Caco-2 (cell line): Measurements from ENCODE around the gene PXT1. TPM values are rescaled to one million over a fixed set of nuclear protein-coding genes. Genes with fewer than 3 reads are reported as not detected.

Source experiments
- BruUV-seq: library from RNA; stranded (reverse); fragments of 400-500 nt; replicated peaks from 2 replicates; lab custom pipeline; 2021; lab: Mats Ljungman, UMichigan
- CTCF ChIA-PET: fragments of 300-600 bp; sonication (Branson Sonifier 250); formaldehyde crosslinking; loops from one replicate; lab custom pipeline; 2022; ENCODE audit warnings: antibody characterized with exemption; lab: Charles Lee
- POLR2A ChIA-PET: fragments of 300-600 bp; sonication (Branson Sonifier 250); formaldehyde crosslinking; loops from one replicate; lab custom pipeline; 2022; ENCODE audit warnings: antibody characterized with exemption; lab: Charles Lee
- DNase-seq, 2 experiments: peaks; one replicate each; pipeline versions ENCODE4 v3.0.0 to v3.0.0-alpha.2; 2020 to 2022
- H3K27me3 ChIP-seq: replicated peaks from 2 replicates; pipeline ENCODE4 v1.6.0; 2011; ENCODE audit warnings: low read length; ENCODE audit not compliant: control insufficient read depth, insufficient read depth
- H3K36me3 ChIP-seq: 2 replicates; pipeline ENCODE4 v1.5.1; 2011; ENCODE audit warnings: low read length; ENCODE audit not compliant: control insufficient read depth, insufficient read depth
- H3K4me1 ChIP-seq: fragments of 250-450 bp; sonication (Bioruptor Pico); 2 replicates; pipeline ENCODE4 v1.5.1; 2020; ENCODE audit warnings: mild to moderate bottlenecking
- H3K4me3 ChIP-seq: 2 replicates; pipeline ENCODE4 v1.5.1; 2011; ENCODE audit warnings: low read depth, mild to moderate bottlenecking, control low read depth, low read length
- H3K9me3 ChIP-seq: fragments of 250-450 bp; sonication (Bioruptor Pico); 2 replicates; pipeline ENCODE4 v1.5.1; 2020; ENCODE audit warnings: mild to moderate bottlenecking, moderate library complexity
- H3K27ac Mint-ChIP-seq: one replicate; pipeline ENCODE4 v1.8.0; 2022; ENCODE audit warnings: mixed read lengths; ENCODE audit not compliant: unreplicated experiment
- H3K27me3 Mint-ChIP-seq: one replicate; pipeline ENCODE4 v1.8.0; 2022; ENCODE audit warnings: mixed read lengths; ENCODE audit not compliant: insufficient read depth, unreplicated experiment
- H3K36me3 Mint-ChIP-seq: one replicate; pipeline ENCODE4 v1.8.0; 2022; ENCODE audit warnings: mild to moderate bottlenecking, mixed read lengths; ENCODE audit not compliant: insufficient read depth, unreplicated experiment
- H3K4me1 Mint-ChIP-seq: one replicate; pipeline ENCODE4 v1.8.0; 2022; ENCODE audit warnings: low read depth, mixed read lengths; ENCODE audit not compliant: unreplicated experiment
- H3K4me3 Mint-ChIP-seq: one replicate; pipeline ENCODE4 v1.8.0; 2022; ENCODE audit warnings: mild to moderate bottlenecking, moderate library complexity, mixed read lengths; ENCODE audit not compliant: unreplicated experiment
- H3K9me3 Mint-ChIP-seq: one replicate; pipeline ENCODE4 v1.8.0; 2022; ENCODE audit warnings: mixed read lengths; ENCODE audit not compliant: unreplicated experiment
- intact Hi-C: fragments of 100-400 bp; cut with micrococcal nuclease; formaldehyde crosslinking; loops from one replicate; pipeline ENCODE4 v1.10.0; 2022; ENCODE audit not compliant: unreplicated experiment
- total RNA-seq: library from RNA; stranded (reverse); gene quantifications from 2 replicates; pipeline ENCODE4 v1.2.3, GENCODE V29; 2022
- TF ChIP-seq, protein P1 (sequence below), 2 experiments: fragments of 200-600 bp in 1 of 2; IDR thresholded peaks; 1 replicate in 1 of 2; 2 replicates in 1 of 2; pipeline versions ENCODE4 v1.5.1 to v1.8.0; 2011 to 2022; ENCODE audit warnings: antibody characterized with exemption in 1 of 2, control low read depth in 1 of 2, inconsistent platforms in 1 of 2, low read depth in 1 of 2, low read length in 1 of 2, mild to moderate bottlenecking in 1 of 2, moderate library complexity in 1 of 2; ENCODE audit not compliant: insufficient read depth in 1 of 2, severe bottlenecking in 1 of 2, unreplicated experiment in 1 of 2

Gene PXT1
- total RNA-seq, 1 experiment from 2014 or later, result not detected

DNA sequence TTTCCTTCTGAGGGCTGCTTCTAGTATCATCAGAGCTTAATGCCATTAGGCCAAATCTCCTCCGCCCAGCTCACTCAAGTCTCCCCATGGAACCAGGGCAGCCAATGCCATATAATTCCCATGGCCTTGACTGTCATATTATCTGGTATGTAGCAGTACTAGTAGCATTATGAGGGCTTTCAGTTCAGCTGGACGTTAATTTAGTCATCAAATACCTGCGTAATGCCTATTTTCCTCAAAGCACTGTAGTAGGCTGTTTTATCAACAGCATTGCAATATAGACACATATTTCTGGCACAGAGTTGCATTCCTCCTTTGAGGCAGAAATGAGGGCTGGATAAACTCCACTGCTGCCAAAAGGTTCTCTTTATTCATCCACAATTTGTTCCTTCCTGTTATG lies 1.8 kb upstream of the PXT1 start:
- Histone ChIP-seq H3K4me1 (peaks cover 32% of the 10 kb centered on the region), H3K27me3 (no peaks in the 10 kb centered on the region), H3K9me3 (no peaks in the 10 kb centered on the region), H3K36me3 (0 out of 2 replicates have a peak, but pooled peaks cover 1% of the 10 kb centered on the region), H3K4me3 (peak overlapping the region; percentile 0; the same call in 1 of the 2 replicates)
- peak overlapping the region; percentile 86 for H3K4me3 Mint-ChIP-seq
- TF ChIP-seq, protein P1, sequence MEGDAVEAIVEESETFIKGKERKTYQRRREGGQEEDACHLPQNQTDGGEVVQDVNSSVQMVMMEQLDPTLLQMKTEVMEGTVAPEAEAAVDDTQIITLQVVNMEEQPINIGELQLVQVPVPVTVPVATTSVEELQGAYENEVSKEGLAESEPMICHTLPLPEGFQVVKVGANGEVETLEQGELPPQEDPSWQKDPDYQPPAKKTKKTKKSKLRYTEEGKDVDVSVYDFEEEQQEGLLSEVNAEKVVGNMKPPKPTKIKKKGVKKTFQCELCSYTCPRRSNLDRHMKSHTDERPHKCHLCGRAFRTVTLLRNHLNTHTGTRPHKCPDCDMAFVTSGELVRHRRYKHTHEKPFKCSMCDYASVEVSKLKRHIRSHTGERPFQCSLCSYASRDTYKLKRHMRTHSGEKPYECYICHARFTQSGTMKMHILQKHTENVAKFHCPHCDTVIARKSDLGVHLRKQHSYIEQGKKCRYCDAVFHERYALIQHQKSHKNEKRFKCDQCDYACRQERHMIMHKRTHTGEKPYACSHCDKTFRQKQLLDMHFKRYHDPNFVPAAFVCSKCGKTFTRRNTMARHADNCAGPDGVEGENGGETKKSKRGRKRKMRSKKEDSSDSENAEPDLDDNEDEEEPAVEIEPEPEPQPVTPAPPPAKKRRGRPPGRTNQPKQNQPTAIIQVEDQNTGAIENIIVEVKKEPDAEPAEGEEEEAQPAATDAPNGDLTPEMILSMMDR (IDR thresholded peaks at IDR 0.05; ENCODE audit: insufficient read depth in 1 of 2, low read depth in 1 of 2, low read length in 1 of 2, severe bottlenecking in 1 of 2, unreplicated experiment in 1 of 2), result no peak
- no peaks in the 10 kb centered on the region for H3K27me3 Mint-ChIP-seq
- H3K9me3 Mint-ChIP-seq, result no peaks in the 10 kb centered on the region
- H3K27ac Mint-ChIP-seq, result peak overlapping the region; percentile 90
- peaks cover 9% of the 10 kb centered on the region for H3K36me3 Mint-ChIP-seq
- no peak for DNase-seq
- intact Hi-C loops, result loop anchor here (5.0 kb wide), 1 partner anchor 148 kb away; the partner anchor contains the start of gene SRSF3
- CTCF ChIA-PET, result interaction anchor here (0.7 to 1.6 kb wide), 3 partner anchors 21 to 23 kb away, joined by 4 to 6 read pairs (median 4); no protein-coding TSS in a partner anchor
- no TSS peak for BruUV-seq
- H3K4me1 Mint-ChIP-seq, result peaks cover 8% of the 10 kb centered on the region
- POLR2A ChIA-PET, result no interaction called here

DNA sequence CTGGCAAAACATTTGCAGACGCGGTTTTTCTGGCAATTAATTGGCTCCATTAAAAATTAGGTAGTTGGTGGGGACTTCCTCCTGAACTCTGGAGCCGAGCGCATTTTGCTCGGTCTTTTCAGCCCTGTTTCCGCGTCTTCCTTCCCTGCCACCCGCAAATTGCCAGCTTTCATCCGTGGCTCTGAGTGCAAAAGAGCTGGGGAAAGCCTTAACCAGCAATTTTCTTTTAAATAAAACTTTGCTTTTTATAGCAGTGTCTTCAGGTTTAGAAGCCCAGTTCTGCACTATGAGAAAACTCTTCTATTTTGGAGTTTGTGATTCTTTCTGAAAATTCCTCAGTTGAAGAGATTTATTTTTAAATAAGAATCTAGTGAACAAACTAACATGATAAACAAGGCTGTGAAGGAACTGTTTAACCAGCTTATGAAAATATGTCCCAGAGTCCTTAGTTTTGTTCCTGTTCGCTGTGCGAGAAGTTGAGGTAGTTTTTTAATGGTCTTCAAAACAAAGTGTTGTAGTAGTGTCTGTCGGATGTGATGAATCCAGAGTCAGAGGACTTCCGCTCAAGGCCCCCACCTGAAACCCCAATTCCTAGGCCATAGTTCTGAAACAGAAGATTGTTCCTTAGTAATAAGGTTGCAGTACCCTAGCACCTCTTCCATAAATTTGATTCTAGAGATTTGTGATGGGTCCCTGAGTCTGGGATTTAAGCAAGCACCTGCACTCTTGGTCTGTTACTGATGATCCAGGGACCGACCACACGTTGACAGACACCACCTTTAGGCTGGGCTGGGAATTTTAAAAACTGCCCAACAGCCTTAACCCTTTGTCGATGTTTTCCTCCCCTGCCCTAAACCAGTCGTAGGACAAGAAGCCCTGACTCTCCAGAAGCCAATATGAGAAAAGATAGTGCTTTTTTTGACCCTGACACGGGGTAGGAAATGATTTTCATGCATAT lies 1.1 kb upstream of the PXT1 start:
- Histone ChIP-seq H3K27me3 (no peaks in the 10 kb centered on the region), H3K4me3 (peak overlapping the region; percentile 82), H3K36me3 (0 out of 2 replicates have a peak, but pooled peaks cover 1% of the 10 kb centered on the region), H3K4me1 (peaks cover 32% of the 10 kb centered on the region), H3K9me3 (no peaks in the 10 kb centered on the region)
- Mint-ChIP-seq H3K27me3 (no peaks in the 10 kb centered on the region), H3K4me3 (peak overlapping the region; percentile 86), H3K9me3 (no peaks in the 10 kb centered on the region), H3K27ac (peak overlapping the region; percentile 90), H3K36me3 (peaks cover 2% of the 10 kb centered on the region), H3K4me1 (peaks cover 8% of the 10 kb centered on the region)
- CTCF ChIA-PET, result interaction anchor here (1.1 to 1.6 kb wide), 2 partner anchors 20 to 22 kb away, joined by 4 to 6 read pairs; no protein-coding TSS in a partner anchor
- DNase-seq, result peak; percentile 50 to 55
- TF ChIP-seq, protein P1 (IDR thresholded peaks at IDR 0.05; ENCODE audit: insufficient read depth in 1 of 2, low read depth in 1 of 2, low read length in 1 of 2, severe bottlenecking in 1 of 2, unreplicated experiment in 1 of 2), result peak; percentile 47 to 64
- intact Hi-C loops, result loop anchor here (5.0 kb wide), 1 partner anchor 149 kb away; the partner anchor contains the start of gene SRSF3
- POLR2A ChIA-PET, result interaction anchor here (1.0 kb wide), 2 partner anchors 9 to 20 kb away, joined by 4 to 8 read pairs; no protein-coding TSS in a partner anchor
- BruUV-seq, result TSS peak; percentile 44

DNA sequence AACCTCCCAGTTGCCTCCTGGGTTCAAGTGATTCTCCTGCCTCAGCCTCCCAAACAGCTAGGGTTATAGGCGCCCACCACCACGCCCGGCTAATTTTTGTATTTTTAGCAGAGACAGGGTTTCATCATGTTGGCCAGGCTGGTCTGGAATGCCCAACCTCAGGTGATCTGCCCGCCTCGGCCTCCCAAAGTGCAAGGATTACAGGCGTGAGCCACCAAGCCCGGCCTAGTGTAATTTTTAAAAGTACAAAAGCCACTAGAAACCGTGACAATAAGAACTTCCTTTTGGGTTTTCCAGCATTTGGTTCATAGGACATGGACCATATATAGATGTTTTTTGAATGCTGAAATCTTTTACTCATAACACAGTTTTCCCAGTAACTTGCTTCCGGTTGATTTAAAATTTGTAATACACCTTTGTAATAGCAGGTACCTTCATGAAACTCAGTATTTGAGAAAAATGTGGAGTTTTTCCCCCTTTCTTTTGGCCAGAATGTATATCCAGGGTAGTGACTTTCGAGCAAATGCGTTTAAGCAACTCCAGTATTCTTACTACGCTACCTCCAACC lies 467 bp downstream of the PXT1 start:
- POLR2A ChIA-PET, result interaction anchor here (0.6 to 1.3 kb wide), 3 partner anchors 12 to 54 kb away, joined by 3 to 16 read pairs (median 5); no protein-coding TSS in a partner anchor
- BruUV-seq, result TSS peak; percentile 94
- Histone ChIP-seq H3K4me1 (peaks cover 32% of the 10 kb centered on the region), H3K9me3 (no peaks in the 10 kb centered on the region), H3K36me3 (no peaks in the 10 kb centered on the region), H3K27me3 (no peaks in the 10 kb centered on the region), H3K4me3 (peak overlapping the region; percentile 82)
- peak overlapping the region; percentile 90 for H3K27ac Mint-ChIP-seq
- H3K4me1 Mint-ChIP-seq, result peaks cover 8% of the 10 kb centered on the region
- TF ChIP-seq, protein P1 (IDR thresholded peaks at IDR 0.05; ENCODE audit: insufficient read depth in 1 of 2, low read depth in 1 of 2, low read length in 1 of 2, severe bottlenecking in 1 of 2, unreplicated experiment in 1 of 2), result no peak
- peak overlapping the region; percentile 86 for H3K4me3 Mint-ChIP-seq
- DNase-seq, result no peak
- H3K9me3 Mint-ChIP-seq, result no peaks in the 10 kb centered on the region
- CTCF ChIA-PET, result no interaction called here
- intact Hi-C loops, result loop anchor here (1.0 to 5.0 kb wide), 2 partner anchors 19 to 150 kb away; partner anchors contain the start of gene SRSF3
- H3K36me3 Mint-ChIP-seq, result no peaks in the 10 kb centered on the region
- no peaks in the 10 kb centered on the region for H3K27me3 Mint-ChIP-seq
